ENCODE data around the gene EPGN. TPM values are rescaled to one million over a fixed set of nuclear protein-coding genes. Genes with fewer than 3 reads are reported as not detected.

EPGN gene
- total and polyA plus RNA-seq, 2 donors (not counting 1 experiment from before 2014, with no cell fraction given), result 0.77 TPM; not detected in 1

DNA sequence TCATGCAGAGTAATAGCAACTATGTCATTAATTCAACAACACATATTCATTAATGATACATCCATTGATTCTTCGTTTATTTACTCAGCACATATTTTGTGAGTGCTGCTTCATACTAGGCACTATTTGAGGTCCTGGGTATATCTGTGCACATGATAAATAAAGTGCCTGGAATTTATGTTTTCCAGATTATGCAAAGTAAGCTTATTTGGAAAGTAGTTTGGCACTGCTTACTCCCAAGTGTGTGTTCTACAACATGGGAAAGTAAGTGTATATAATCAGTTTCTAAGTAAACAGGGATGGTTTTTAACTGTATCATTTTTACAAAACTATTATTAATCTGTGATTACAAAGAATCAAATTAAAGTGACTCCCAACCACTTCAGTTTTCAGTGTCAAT lies 16.8 kb upstream of the EPGN start:
- Histone ChIP-seq H2AFZ (ENCODE audit: low read length) (no peak overlapping the region), H3K36me3 (ENCODE audit: control insufficient read depth, insufficient read depth, low read length) (no peaks in the 10 kb centered on the region), H3K4me1 (ENCODE audit: control insufficient read depth, extremely low read depth, insufficient read depth, low read length) (no peaks in the 10 kb centered on the region), H3K4me3 (replicated peaks in 1 of 4; ENCODE audit: control extremely low read depth in 1 of 4, insufficient read depth in 1 of 4, low read depth in 3 of 4, low read length in 4 of 4) (no peak overlapping the region), H3K27me3 (ENCODE audit: control insufficient read depth, insufficient read depth, low read length) (no peaks in the 10 kb centered on the region), H3K27ac (ENCODE audit: insufficient read depth, low read length) (no peak overlapping the region), H3K4me2 (ENCODE audit: extremely low read depth, insufficient read depth, low read length) (no peak overlapping the region), H4K20me1 (ENCODE audit: control insufficient read depth, extremely low read depth, insufficient read depth, low read length) (no peaks in the 10 kb centered on the region), H3K79me2 (ENCODE audit: control insufficient read depth, insufficient read depth, low read length) (no peaks in the 10 kb centered on the region), H3K9ac (ENCODE audit: insufficient read depth, low read length) (no peak overlapping the region), H3K9me3 (ENCODE audit: control insufficient read depth, insufficient read depth, low read depth, low read length) (no peaks in the 10 kb centered on the region)
- TF ChIP-seq, protein P1, sequence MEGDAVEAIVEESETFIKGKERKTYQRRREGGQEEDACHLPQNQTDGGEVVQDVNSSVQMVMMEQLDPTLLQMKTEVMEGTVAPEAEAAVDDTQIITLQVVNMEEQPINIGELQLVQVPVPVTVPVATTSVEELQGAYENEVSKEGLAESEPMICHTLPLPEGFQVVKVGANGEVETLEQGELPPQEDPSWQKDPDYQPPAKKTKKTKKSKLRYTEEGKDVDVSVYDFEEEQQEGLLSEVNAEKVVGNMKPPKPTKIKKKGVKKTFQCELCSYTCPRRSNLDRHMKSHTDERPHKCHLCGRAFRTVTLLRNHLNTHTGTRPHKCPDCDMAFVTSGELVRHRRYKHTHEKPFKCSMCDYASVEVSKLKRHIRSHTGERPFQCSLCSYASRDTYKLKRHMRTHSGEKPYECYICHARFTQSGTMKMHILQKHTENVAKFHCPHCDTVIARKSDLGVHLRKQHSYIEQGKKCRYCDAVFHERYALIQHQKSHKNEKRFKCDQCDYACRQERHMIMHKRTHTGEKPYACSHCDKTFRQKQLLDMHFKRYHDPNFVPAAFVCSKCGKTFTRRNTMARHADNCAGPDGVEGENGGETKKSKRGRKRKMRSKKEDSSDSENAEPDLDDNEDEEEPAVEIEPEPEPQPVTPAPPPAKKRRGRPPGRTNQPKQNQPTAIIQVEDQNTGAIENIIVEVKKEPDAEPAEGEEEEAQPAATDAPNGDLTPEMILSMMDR (conservative IDR thresholded peaks at IDR 0.05 in 1 of 2, IDR thresholded peaks at IDR 0.05 in 1 of 2; ENCODE audit: low read depth in 1 of 2, low read length in 2 of 2), result no peak
- no peak for TF ChIP-seq EZH2 (IDR thresholded peaks at IDR 0.05; ENCODE audit: low read length, missing control alignments)
- DNase-seq (ENCODE audit: low read depth in 2 of 2), result peak in 1 of 2 donors; percentile 16

DNA sequence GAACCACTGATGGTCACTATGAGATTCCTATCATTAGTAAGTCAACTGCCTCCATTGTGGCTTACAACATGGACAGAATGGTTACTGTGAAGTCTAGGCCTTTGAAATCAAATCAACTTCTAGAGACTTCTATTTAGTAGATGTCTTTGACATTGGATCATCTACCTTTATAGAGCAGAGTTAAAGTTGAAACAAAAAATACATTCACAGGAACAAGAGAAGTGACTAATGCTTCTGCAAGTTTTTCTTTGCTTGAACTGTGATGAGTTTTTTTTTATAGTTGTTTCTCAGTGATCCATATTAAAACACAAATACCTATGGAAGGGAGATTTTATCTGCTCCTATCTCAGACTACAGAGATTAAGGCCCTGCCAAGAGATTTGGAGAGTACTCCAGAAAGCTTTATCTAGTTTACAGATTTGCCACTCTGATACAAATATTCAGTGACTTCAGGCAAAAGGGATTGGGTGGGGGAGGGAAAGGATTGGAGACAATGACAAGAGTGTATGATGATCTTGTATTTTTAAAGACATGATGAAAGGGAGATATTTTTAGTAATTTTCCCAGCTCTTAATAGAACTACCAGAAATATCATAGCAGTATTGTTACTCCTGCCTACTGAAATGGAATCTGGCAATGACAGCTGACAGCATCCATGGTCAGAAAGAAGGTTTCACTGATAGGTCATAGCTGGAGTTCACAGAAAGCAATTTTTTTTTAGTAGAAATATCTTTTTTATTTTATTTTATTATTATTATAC lies 16.0 kb upstream of the EPGN start:
- Histone ChIP-seq H3K4me3 (replicated peaks in 1 of 4; ENCODE audit: control extremely low read depth in 1 of 4, insufficient read depth in 1 of 4, low read depth in 3 of 4, low read length in 4 of 4) (no peak overlapping the region), H3K9ac (ENCODE audit: insufficient read depth, low read length) (no peak overlapping the region), H4K20me1 (ENCODE audit: control insufficient read depth, extremely low read depth, insufficient read depth, low read length) (no peaks in the 10 kb centered on the region), H3K4me2 (ENCODE audit: extremely low read depth, insufficient read depth, low read length) (no peak overlapping the region), H3K27me3 (ENCODE audit: control insufficient read depth, insufficient read depth, low read length) (no peaks in the 10 kb centered on the region), H3K79me2 (ENCODE audit: control insufficient read depth, insufficient read depth, low read length) (no peaks in the 10 kb centered on the region), H3K36me3 (ENCODE audit: control insufficient read depth, insufficient read depth, low read length) (no peaks in the 10 kb centered on the region), H3K4me1 (ENCODE audit: control insufficient read depth, extremely low read depth, insufficient read depth, low read length) (no peaks in the 10 kb centered on the region), H3K27ac (ENCODE audit: insufficient read depth, low read length) (no peak overlapping the region), H3K9me3 (ENCODE audit: control insufficient read depth, insufficient read depth, low read depth, low read length) (no peaks in the 10 kb centered on the region), H2AFZ (ENCODE audit: low read length) (no peak overlapping the region)
- peak in 1 of 2 donors; percentile 20 for DNase-seq (ENCODE audit: low read depth in 2 of 2)
- TF ChIP-seq, protein P1 (conservative IDR thresholded peaks at IDR 0.05 in 1 of 2, IDR thresholded peaks at IDR 0.05 in 1 of 2; ENCODE audit: low read depth in 1 of 2, low read length in 2 of 2), result no peak
- TF ChIP-seq EZH2 (IDR thresholded peaks at IDR 0.05; ENCODE audit: low read length, missing control alignments), result no peak

DNA sequence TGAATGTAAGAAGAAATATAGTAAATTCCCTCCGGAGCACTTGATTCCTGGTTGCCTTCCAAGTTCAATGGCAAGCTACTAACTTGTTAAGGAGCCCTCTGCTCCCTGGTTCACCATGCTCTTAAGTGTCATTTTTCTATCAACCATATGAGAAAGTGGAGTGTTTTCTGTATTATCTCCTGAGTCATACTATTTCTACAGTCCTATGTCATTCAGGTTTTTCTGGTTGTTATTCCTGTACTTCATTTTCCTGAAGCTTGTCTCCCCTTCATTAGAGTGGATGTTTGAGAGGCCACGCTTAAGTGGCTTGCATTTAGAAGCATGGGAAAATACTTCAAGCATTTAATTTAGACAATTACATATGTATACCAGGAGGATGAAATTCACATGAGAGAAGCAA lies 14.7 kb upstream of the EPGN start:
- Histone ChIP-seq H3K4me3 (replicated peaks in 1 of 4; ENCODE audit: control extremely low read depth in 1 of 4, insufficient read depth in 1 of 4, low read depth in 3 of 4, low read length in 4 of 4) (no peak overlapping the region), H3K27ac (ENCODE audit: insufficient read depth, low read length) (no peak overlapping the region), H3K9me3 (ENCODE audit: control insufficient read depth, insufficient read depth, low read depth, low read length) (no peaks in the 10 kb centered on the region), H3K36me3 (ENCODE audit: control insufficient read depth, insufficient read depth, low read length) (no peaks in the 10 kb centered on the region), H3K27me3 (ENCODE audit: control insufficient read depth, insufficient read depth, low read length) (no peaks in the 10 kb centered on the region), H3K79me2 (ENCODE audit: control insufficient read depth, insufficient read depth, low read length) (no peaks in the 10 kb centered on the region), H2AFZ (ENCODE audit: low read length) (no peak overlapping the region), H3K4me2 (ENCODE audit: extremely low read depth, insufficient read depth, low read length) (no peak overlapping the region), H4K20me1 (ENCODE audit: control insufficient read depth, extremely low read depth, insufficient read depth, low read length) (no peaks in the 10 kb centered on the region), H3K4me1 (ENCODE audit: control insufficient read depth, extremely low read depth, insufficient read depth, low read length) (no peaks in the 10 kb centered on the region), H3K9ac (ENCODE audit: insufficient read depth, low read length) (no peak overlapping the region)
- TF ChIP-seq, protein P1 (conservative IDR thresholded peaks at IDR 0.05 in 1 of 2, IDR thresholded peaks at IDR 0.05 in 1 of 2; ENCODE audit: low read depth in 1 of 2, low read length in 2 of 2), result no peak
- TF ChIP-seq EZH2 (IDR thresholded peaks at IDR 0.05; ENCODE audit: low read length, missing control alignments), result no peak
- DNase-seq (ENCODE audit: low read depth in 2 of 2), result peak in 1 of 2 donors; percentile 18

Measured in fibroblast of lung (primary cell).